Upper lobe of left lung (tissue), 4 donors: ENCODE results near the gene PCP4.

ENCODE experiments used
- POLR2AphosphoS5 ChIP-seq, 2 donors: sonication (generic); formaldehyde crosslinking; IDR thresholded peaks; one replicate each; pipeline ENCODE4 v1.5.1; 2017; ENCODE audit warnings: antibody characterized with exemption in 2 of 2
- TF ChIP-seq, protein P1 (sequence below), 6 experiments: fragments of 450-650 bp in 4 of 6; fragments of 200-600 bp in 2 of 6; sonication (generic) in 2 of 6; IDR thresholded peaks; one replicate each; pipeline ENCODE4 v1.5.1; 2016 to 2019; ENCODE audit warnings: antibody characterized with exemption in 6 of 6

GRCh38 chr21:39869141-39869818 lies 2.0 kb downstream of the PCP4 start:
- TF ChIP-seq, protein P1, sequence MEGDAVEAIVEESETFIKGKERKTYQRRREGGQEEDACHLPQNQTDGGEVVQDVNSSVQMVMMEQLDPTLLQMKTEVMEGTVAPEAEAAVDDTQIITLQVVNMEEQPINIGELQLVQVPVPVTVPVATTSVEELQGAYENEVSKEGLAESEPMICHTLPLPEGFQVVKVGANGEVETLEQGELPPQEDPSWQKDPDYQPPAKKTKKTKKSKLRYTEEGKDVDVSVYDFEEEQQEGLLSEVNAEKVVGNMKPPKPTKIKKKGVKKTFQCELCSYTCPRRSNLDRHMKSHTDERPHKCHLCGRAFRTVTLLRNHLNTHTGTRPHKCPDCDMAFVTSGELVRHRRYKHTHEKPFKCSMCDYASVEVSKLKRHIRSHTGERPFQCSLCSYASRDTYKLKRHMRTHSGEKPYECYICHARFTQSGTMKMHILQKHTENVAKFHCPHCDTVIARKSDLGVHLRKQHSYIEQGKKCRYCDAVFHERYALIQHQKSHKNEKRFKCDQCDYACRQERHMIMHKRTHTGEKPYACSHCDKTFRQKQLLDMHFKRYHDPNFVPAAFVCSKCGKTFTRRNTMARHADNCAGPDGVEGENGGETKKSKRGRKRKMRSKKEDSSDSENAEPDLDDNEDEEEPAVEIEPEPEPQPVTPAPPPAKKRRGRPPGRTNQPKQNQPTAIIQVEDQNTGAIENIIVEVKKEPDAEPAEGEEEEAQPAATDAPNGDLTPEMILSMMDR (IDR thresholded peaks at IDR 0.05), result no peak
- TF ChIP-seq POLR2AphosphoS5 (IDR thresholded peaks at IDR 0.05), result no peak
